Heart left ventricle (tissue), 16 donors: ENCODE data around the gene CD164L2. TPM values are rescaled to one million over a fixed set of nuclear protein-coding genes. Genes with fewer than 3 reads are reported as not detected.
A peak's percentile ranks its signal among the peaks of the same experiment; 100 is the strongest.

ENCODE experiments used
- ATAC-seq, 4 donors: fragments of 200-7000 bp; cut with Tn5 transposase; one replicate each; pipeline ENCODE4 v1.9.1; 2020 to 2022; ENCODE audit warnings: moderate library complexity in 4 of 4, mild to moderate bottlenecking in 3 of 4, moderate number of reproducible peaks in 1 of 4
- DNase-seq, 5 donors: peaks; one replicate each; pipeline ENCODE4 v3.0.0-alpha.2; 2020
- H3K27ac ChIP-seq, 12 donors: fragments of 200-600 bp; sonication (generic) in 4 of 12; one replicate each; pipeline versions ENCODE4 v1.5.0 to v1.8.0; 2016 to 2022; ENCODE audit warnings: mild to moderate bottlenecking in 2 of 12
- H3K27me3 ChIP-seq, 9 donors: fragments of 200-600 bp; sonication (generic) in 2 of 9; one replicate each; pipeline versions ENCODE4 v1.5.1 to v1.8.0; 2016 to 2022; ENCODE audit warnings: mild to moderate bottlenecking in 3 of 9
- H3K36me3 ChIP-seq, 9 donors: fragments of 200-600 bp; sonication (generic) in 2 of 9; one replicate each; pipeline versions ENCODE4 v1.5.0 to v1.8.0; 2018 to 2022; ENCODE audit warnings: mild to moderate bottlenecking in 2 of 9
- H3K4me1 ChIP-seq, 12 donors: fragments of 200-600 bp; sonication (generic) in 4 of 12; one replicate each; pipeline versions ENCODE4 v1.5.0 to v1.8.0; 2016 to 2022; ENCODE audit warnings: mild to moderate bottlenecking in 3 of 12
- H3K4me3 ChIP-seq, 12 donors: fragments of 200-600 bp; sonication (generic) in 4 of 12; one replicate each; pipeline versions ENCODE4 v1.5.0 to v1.8.0; 2017 to 2022; ENCODE audit warnings: mild to moderate bottlenecking in 9 of 12, moderate library complexity in 4 of 12
- H3K9me3 ChIP-seq, 12 donors: fragments of 200-600 bp; sonication (generic) in 4 of 12; one replicate each; pipeline versions ENCODE4 v1.5.0 to v1.8.0; 2016 to 2022; ENCODE audit warnings: mild to moderate bottlenecking in 1 of 12
- CTCF ChIP-seq, 12 donors: fragments of 200-600 bp; sonication (generic) in 4 of 12; IDR thresholded peaks; one replicate each; pipeline versions ENCODE4 v1.5.0 to v1.8.0; 2018 to 2022; ENCODE audit warnings: antibody characterized with exemption in 12 of 12, mild to moderate bottlenecking in 5 of 12
- POLR2A ChIP-seq, 2 donors: fragments of 450-650 bp; IDR thresholded peaks; one replicate each; pipeline ENCODE4 v1.6.1; 2017; ENCODE audit warnings: antibody characterized with exemption in 2 of 2, mild to moderate bottlenecking in 2 of 2, moderate library complexity in 2 of 2
- whole genome bisulfite sequencing, 4 donors: extraction: QIAGEN DNeasy Blood & Tissue Kit in 2 of 4; methylation state at CpG; one replicate each; pipeline versions ENCODE4 v1.1.5 to v1.1.7; 2013 to 2018; 5-methylcytosine and 5-hydroxymethylcytosine counted together
- intact Hi-C, 10 donors: fragments of 100-400 bp; cut with DNase I; formaldehyde crosslinking; loops; one replicate each; pipeline versions ENCODE4 v1.11.1 to v1.14.2; 2022
- polyA plus RNA-seq, 2 donors: library from polyadenylated mRNA; stranded (reverse); fragments of 200-250 nt; gene quantifications; one replicate each; pipeline ENCODE4 v1.2.3, GENCODE V29; 2013
- total RNA-seq, 9 donors: library from RNA; depleted of rRNA in 2 of 9; stranded (reverse); fragments of >200 nt in 2 of 9; fragmentation: NEBNext Ultra II Directional in 3 of 9; extraction: Animal tissue kit (Norgen Biotek cat#: 25700) in 3 of 9; gene quantifications; one replicate each; pipeline versions ENCODE4 v1.1.0 to v1.2.4, GENCODE V29; 2016 to 2023
- donor health status: ischemic (EF 13 %, LVEDD 7.1; RV severe dilation, severe dysfunction).
- donor health status: healthy with polysubstance abuse.
- donor health status: DM: no; HTN: yes; CAD: no.
- donor health status: DM: no; HTN: no; CAD: no.
- donor health status: ischemic (EF 25% LVEDD 6.9; RV normal size, moderate dysfunction).
- donor health status: ischemic (EF 25% LVEDD 5.7; RV mildly dilated, moderate dysfunction).
- donor health status: healthy.
- donor health status: DM: yes; HTN: yes; CAD: no.
- donor health status: ischemic (EF 35%, LVEDD 5.7; RV mildly dilated, moderate dysfunction).
- donor health status: nonischemic (EF 11% LVEDD 7.7; RV severe dilation, severe dysfunction).
- donor health status: DM: yes; HTN: yes; CAD: no.
- donor health status: PGD.
- donor health status: ischemic (EF 29% LVEDD 5.4; RV normal size, mild dysfunction).
- donor health status: nonischemic (EF 23%, LVEDD 6.1; RV moderate dilation, normal function).

Gene CD164L2
- total and polyA plus RNA-seq, 11 donors, result not detected

DNA sequence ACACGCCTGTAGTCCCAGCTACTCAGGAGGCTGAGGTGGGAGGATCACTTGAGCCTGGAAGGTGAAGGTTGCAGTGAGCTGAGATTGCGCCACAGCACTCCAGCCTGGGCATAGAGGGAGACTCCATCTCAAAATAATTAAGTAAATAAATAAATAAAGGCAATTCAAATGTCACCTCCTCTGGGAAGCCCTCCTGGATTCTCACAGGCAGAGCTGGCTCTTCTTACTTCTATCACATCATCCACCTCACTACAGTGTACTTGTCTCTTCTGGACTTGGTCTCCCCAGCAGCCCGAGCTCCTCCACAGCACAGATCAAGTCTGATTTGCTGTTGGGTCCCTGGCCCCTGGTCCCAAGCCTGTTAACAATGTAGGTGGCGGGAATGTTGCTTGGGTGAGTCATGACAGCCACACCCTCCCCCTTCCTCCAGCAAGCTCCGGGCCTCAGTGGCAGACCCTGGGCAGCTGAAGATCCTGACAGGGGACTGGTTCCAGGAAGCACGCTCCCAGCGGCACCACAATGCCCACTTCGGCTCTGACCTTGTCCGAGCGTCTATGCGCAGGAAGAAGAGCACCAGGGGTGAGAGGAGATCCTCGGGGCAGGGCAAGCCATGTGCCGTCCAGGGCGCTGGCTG, 36.0 kb downstream of the CD164L2 start:
- H3K27ac ChIP-seq, result no peak overlapping the region
- no peaks in the 10 kb centered on the region for H3K27me3 ChIP-seq
- no peak overlapping the region for H3K4me3 ChIP-seq
- ATAC-seq (no peak), DNase-seq (no peak)
- intact Hi-C loops, result no loop called here
- no peak for TF ChIP-seq POLR2A (IDR thresholded peaks at IDR 0.05)
- no peak for TF ChIP-seq CTCF (IDR thresholded peaks at IDR 0.05)
- H3K4me1 ChIP-seq, result peaks cover 0 to 49% (median 25%) of the 10 kb centered on the region in 12 donors
- 83 to 90% (median 87%) methylated on average over 6 to 14 of the region's 14 CpGs for WGBS, 4 donors
- no peaks in the 10 kb centered on the region for H3K36me3 ChIP-seq
- no peaks in the 10 kb centered on the region for H3K9me3 ChIP-seq

GRCh38 chr1:27346357-27346756, 36.8 kb downstream of the CD164L2 start:
- intact Hi-C loops, result no loop called here
- H3K27ac ChIP-seq, result no peak overlapping the region
- DNase-seq (no peak), ATAC-seq (no peak)
- H3K4me1 ChIP-seq, result peaks cover 0 to 54% (median 25%) of the 10 kb centered on the region in 12 donors
- 93 to 96% (median 94%) methylated on average over 8 of the region's 8 CpGs for WGBS, 4 donors
- TF ChIP-seq POLR2A (IDR thresholded peaks at IDR 0.05) (no peak), CTCF (IDR thresholded peaks at IDR 0.05) (no peak)
- no peaks in the 10 kb centered on the region for H3K9me3 ChIP-seq
- no peaks in the 10 kb centered on the region for H3K36me3 ChIP-seq
- H3K4me3 ChIP-seq, result no peak overlapping the region
- H3K27me3 ChIP-seq, result no peaks in the 10 kb centered on the region

DNA sequence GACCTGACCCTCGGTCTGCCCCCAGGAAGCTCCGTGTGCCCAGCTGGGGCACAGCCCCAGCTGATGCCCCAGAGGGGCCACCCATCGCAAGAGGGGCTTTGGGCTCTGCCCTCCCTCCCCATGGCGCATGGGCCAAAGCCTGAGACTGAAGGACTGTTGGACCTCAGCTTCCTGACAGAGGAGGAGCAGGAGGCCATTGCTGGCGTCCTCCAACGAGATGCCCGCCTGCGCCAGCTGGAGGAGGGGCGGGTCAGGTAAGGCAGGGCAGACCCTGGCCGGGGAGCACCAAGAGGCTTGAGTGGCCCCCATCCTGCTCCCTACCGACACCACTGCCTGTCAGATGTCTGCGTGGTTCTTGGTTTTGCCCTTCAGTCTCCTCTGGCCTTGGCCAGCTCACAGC, 37.9 kb downstream of the CD164L2 start:
- no peak overlapping the region for H3K4me3 ChIP-seq
- no peaks in the 10 kb centered on the region for H3K36me3 ChIP-seq
- DNase-seq (no peak), ATAC-seq (no peak)
- no peak overlapping the region for H3K27ac ChIP-seq
- no peaks in the 10 kb centered on the region for H3K27me3 ChIP-seq
- no peaks in the 10 kb centered on the region for H3K9me3 ChIP-seq
- no peak for TF ChIP-seq POLR2A (IDR thresholded peaks at IDR 0.05)
- TF ChIP-seq CTCF (IDR thresholded peaks at IDR 0.05), result no peak
- 90 to 93% (median 92%) methylated on average over 12 of the region's 12 CpGs for WGBS, 4 donors
- intact Hi-C loops, result no loop called here
- peaks cover 0 to 48% (median 14%) of the 10 kb centered on the region in 12 donors for H3K4me1 ChIP-seq

- ATAC-seq (no peak), DNase-seq (no peak)
- Histone ChIP-seq H3K4me1 (peaks cover 0 to 33% (median 4%) of the 10 kb centered on the region in 12 donors), H3K36me3 (peaks cover 0 to 2% (median 0%) of the 10 kb centered on the region in 9 donors), H3K27me3 (no peaks in the 10 kb centered on the region), H3K4me3 (peak overlapping the region in 2 of 12 donors; percentile 40 to 60), H3K27ac (peak overlapping the region in 1 of 12 donors; percentile 88), H3K9me3 (no peaks in the 10 kb centered on the region)
- intact Hi-C loops, result loop anchor here in 1 of 10 donors (5.0 kb wide), 1 partner anchor 36 kb away; no protein-coding TSS in a partner anchor
- TF ChIP-seq POLR2A (IDR thresholded peaks at IDR 0.05), result no peak
- no peak for TF ChIP-seq CTCF (IDR thresholded peaks at IDR 0.05)
- WGBS, 4 donors, result 80 to 85% (median 83%) methylated on average over 5 of the region's 5 CpGs
Measured at GRCh38 chr1:27343639-27344025, 39.5 kb downstream of the CD164L2 start.
